Lung microvascular endothelial cell (primary cell): ENCODE results near the gene RBM25. TPM values are rescaled to one million over a fixed set of nuclear protein-coding genes. Genes with fewer than 3 reads are reported as not detected.
"Not testable (repeated sequence)": the region's sequence is repeated elsewhere in the genome, so short reads cannot be mapped to it uniquely, and the experiment has no call there.

Experiments
- DNase-seq, 2 donors: peaks; one replicate each; pipeline versions ENCODE4 v3.0.0 to v3.0.0-alpha.2; 2010; ENCODE audit warnings: low read depth in 2 of 2
- total RNA-seq: library from RNA; depleted of rRNA; stranded (reverse); fragments of >200 nt; gene quantifications from 2 replicates; pipeline ENCODE4 v1.2.1, GENCODE V29; 2014

RBM25 gene
- total RNA-seq, result 15.3 and 16.7 TPM in 2 replicates

- peak; percentile 98 to 99 for DNase-seq
Measured at GRCh38 chr14:73058224-73058921, at the start of gene RBM25. Gene RBM25 (plus strand): TSS chr14:73058534. CDS start chr14:73071642, 13,108 bp downstream.

- DNase-seq, result not testable (repeated sequence)
Measured at GRCh38 chr14:73011189-73011588, 47.1 kb upstream of the RBM25 start.

- DNase-seq, result peak in 1 of 2 donors; percentile 20
Measured at GRCh38 chr14:73014105-73014504, 44.2 kb upstream of the RBM25 start.

DNA sequence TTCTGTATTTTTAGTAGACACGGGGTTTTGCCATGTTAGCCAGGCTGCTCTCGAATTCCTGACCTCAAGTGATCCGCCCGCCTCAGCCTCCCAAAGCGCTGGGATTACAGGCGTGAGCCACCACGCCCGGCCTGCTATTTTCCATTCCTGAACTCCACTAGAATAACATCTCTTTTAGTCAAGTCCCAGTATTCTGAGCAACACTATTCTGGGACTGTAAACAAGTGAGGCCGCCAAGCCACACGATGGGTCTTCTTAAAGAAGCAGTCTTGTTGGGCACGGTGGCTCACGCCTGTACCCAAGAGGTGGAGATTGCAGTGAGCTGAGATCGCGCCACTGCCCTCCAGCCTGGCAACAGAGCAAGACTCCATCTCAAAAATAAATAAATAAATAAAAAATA is 42.8 kb upstream of the RBM25 start:
- not testable (repeated sequence) for DNase-seq

DNA sequence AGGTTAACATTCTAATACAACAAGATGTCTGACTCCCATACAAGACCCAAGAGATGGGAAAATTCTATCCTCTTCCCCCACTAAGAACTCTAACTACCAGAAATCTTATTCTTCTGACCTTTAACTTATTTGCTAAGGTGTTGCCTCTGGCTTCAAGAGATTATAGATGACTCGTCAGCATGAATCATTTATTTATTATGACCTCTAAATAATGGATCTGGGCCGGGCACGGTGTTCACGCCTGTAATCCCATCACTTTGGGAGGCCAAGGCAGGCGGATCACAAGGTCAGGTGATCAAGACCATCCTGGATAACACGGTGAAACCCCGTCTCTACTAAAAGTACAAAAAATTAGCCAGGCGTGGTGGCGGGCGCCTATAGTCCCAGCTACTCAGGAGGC is 42.3 kb upstream of the RBM25 start:
- not testable (repeated sequence) for DNase-seq

DNA sequence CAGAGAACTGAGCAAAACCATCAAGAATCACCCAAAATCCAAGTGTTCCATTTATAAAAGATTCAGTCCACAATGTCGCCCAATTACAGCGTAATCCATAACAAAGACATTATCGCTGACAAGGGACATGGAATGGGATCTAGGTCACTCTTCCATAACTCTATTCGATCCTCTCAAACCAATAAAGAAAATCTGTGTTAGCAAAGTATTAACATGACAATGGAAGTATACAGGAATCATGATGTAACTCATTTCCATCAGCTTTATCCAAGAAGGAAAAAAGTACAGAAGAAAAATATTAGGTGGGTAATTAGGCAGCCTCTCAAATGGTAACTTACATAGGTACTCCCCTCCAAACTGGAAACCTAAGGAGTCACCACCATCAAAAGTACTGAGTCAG is 36.3 kb upstream of the RBM25 start:
- no peak for DNase-seq

- DNase-seq, result peak in 1 of 2 donors; percentile 8
Measured at GRCh38 chr14:73025544-73025943, 32.8 kb upstream of the RBM25 start.

GRCh38 chr14:73026243-73026844 is 32.0 kb upstream of the RBM25 start:
- DNase-seq, result peak in 1 of 2 donors; percentile 20

- peak; percentile 97 to 99 for DNase-seq
Measured at GRCh38 chr14:73026845-73027542, 31.3 kb upstream of the RBM25 start, which contains the start of gene ZFYVE1. Gene ZFYVE1 (minus strand): TSS chr14:73027106. CDS start chr14:73024508, 2,598 bp downstream.

DNA sequence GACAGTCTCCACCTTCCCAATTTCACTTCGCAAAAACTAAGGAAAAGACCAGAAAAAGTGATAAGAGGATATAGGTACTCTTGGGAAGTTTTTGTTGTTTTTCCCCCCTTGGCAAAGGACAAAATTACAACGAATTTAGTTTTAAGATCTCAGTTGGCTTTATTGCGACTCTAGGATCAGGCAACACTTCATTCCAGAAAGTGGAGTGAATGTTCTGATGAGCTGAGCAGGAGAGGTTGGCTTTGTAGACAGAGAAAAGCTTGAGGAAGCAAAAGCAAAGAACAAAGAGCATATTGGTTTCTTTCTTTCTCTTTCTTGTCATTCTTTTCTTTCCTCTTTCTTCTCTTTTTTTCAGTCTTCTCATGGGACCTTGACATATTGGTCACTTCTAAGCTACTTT is 30.8 kb upstream of the RBM25 start:
- DNase-seq, result no peak

DNA sequence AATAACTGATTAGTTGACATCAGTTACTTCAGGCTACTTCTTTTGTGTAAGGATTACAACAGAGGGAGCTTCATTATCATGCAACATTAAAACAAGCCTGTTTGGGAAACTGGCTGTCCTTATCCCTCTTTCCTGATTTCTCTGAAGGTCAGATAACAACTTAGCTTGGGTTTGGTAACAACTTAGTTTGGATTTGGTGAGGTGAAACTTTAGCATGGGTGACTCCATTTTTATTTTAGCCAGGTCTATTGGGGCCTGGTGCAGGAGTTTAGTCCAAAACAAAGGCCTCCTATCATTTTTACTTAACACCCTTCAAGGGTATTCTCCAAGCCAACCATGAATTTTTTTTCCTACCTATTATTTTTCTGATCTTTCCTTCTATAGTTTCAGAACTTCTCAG is 30.4 kb upstream of the RBM25 start:
- no peak for DNase-seq

GRCh38 chr14:73036706-73037450 is 21.5 kb upstream of the RBM25 start:
- DNase-seq, result peak in 1 of 2 donors; percentile 25

DNA sequence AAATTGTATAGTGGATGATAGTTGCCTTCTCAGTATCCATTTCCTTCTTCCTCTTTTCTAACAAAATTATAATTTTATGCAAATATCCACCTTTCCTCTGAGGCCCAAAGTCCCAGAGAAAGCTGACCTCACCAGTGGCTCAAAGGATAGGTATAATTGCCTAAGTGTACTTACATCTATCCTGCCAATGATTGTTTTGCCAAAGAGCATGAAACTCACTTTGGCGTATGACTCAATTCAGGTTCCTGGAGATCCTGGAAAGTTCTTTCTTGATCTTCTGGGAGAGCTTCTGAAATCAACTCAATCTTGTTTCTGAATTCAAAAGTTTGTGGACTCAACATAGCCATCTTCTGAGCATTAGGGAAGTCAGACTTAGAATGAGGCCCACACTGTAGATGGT is 10.5 kb upstream of the RBM25 start:
- no peak for DNase-seq

- no peak for DNase-seq
Measured at GRCh38 chr14:73049428-73049827, 8.9 kb upstream of the RBM25 start.

GRCh38 chr14:73055251-73055650 is 3.1 kb upstream of the RBM25 start:
- DNase-seq, result no peak

GRCh38 chr14:73057944-73058223 is 450 bp upstream of the RBM25 start:
- no peak for DNase-seq

DNA sequence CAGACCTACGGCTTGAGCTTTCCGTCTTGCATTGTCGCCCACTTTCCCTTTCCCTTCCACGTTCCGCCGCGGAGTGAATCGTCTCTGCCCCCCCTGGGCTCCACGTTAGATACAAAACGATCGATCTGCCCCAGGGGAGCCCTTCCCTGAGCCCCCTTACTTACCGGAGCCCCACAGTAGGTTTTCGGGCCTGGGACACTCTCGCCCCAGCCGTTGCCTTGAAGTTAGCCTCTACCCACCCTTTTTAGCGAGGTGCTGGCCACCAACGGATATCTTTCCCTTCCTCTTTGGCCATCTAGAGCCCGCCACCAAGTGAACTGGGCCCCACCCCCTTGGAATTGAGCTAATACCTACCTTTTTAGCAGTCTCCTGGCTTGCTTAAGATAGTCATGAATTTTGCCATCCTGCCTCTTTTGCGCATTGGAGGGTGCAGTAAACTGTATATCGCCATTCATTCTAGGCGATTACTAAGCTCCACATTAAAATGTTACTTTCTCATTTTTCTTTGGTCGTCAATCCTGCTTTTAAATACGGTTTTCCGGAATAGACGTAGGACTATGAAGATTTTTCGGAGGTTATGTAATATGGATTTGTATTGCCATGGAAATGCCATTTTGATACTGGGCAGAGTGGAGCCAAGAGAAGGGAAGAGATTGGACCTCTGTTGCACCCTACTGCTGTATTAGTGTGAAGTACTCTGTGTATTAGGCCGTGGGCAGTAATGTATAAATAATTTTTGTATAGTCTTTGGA is 764 bp downstream of the RBM25 start:
- DNase-seq, result peak; percentile 39 to 66

GRCh38 chr14:73069585-73069984 is 11.3 kb downstream of the RBM25 start:
- no peak for DNase-seq

GRCh38 chr14:73091044-73091443 is 32.7 kb downstream of the RBM25 start:
- DNase-seq, result no peak

DNA sequence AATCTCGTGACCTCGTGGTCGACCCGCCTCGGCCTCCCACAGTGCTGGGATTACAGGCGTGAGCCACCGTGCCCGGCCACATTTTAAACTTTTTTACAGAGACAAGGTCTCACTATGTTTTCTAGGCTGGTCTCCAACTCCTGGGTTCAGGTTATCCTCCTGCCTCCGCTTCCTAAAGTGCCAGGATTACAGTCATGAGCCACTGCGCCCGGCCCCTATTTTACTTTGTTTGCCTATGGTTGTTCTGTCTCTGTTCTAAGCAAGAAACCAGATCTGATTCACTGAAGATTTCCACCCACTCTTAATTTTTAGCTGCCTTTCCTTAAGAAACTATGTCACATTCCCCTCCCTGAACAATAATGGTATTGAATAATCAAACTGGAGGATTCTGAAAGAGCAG is 39.1 kb downstream of the RBM25 start:
- DNase-seq, result no peak

- no peak for DNase-seq
Measured at GRCh38 chr14:73100334-73100733, 42.0 kb downstream of the RBM25 start.
